Rectal smooth muscle tissue (tissue), 1 donor: ENCODE measurements around the gene NISCH.
A peak's percentile ranks its signal among the peaks of the same experiment; 100 is the strongest.

Experiments
- H3K27ac ChIP-seq: one replicate; pipeline ENCODE4 v1.7.0; 2013; ENCODE audit warnings: low read depth, low read length, inconsistent platforms
- H3K27me3 ChIP-seq: one replicate; pipeline ENCODE4 v1.7.0; 2013; ENCODE audit warnings: low read length; ENCODE audit not compliant: control insufficient read depth, insufficient read depth
- H3K36me3 ChIP-seq: one replicate; pipeline ENCODE4 v1.7.0; 2013; ENCODE audit warnings: low read length; ENCODE audit not compliant: control insufficient read depth, insufficient read depth
- H3K4me1 ChIP-seq: one replicate; pipeline ENCODE4 v1.7.0; 2013; ENCODE audit warnings: low read length; ENCODE audit not compliant: control insufficient read depth, insufficient read depth
- H3K4me3 ChIP-seq: one replicate; pipeline ENCODE4 v1.7.0; 2013; ENCODE audit warnings: low read length
- H3K9ac ChIP-seq: one replicate; pipeline ENCODE4 v1.7.0; 2013; ENCODE audit warnings: low read length

NISCH gene

DNA sequence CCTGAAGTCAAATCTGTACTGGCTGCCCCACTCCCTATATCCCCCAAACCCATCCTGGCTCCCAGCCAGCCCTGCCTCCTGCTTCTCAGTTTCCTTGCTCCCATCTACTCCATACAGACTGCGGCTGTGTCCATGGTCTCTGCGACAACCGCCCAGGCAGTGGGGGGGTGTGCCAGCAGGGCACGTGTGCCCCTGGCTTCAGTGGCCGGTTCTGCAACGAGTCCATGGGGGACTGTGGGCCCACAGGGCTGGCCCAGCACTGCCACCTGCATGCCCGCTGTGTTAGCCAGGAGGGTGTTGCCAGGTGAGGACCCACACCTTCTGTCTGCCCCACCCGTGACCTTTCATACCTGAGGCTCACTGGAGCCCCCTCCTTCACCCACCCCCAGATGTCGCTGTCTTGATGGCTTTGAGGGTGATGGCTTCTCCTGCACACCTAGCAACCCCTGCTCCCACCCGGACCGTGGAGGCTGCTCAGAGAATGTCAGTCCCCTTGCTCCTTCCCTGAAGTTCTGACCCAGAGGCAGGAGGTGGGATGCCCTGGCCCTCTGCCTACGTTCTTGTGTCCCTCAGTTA, 54.4 kb downstream of the NISCH start:
- no peaks in the 10 kb centered on the region for H3K27me3 ChIP-seq
- no peak overlapping the region for H3K27ac ChIP-seq
- no peaks in the 10 kb centered on the region for H3K36me3 ChIP-seq
- no peak overlapping the region for H3K9ac ChIP-seq
- no peak overlapping the region for H3K4me3 ChIP-seq
- no peaks in the 10 kb centered on the region for H3K4me1 ChIP-seq

DNA sequence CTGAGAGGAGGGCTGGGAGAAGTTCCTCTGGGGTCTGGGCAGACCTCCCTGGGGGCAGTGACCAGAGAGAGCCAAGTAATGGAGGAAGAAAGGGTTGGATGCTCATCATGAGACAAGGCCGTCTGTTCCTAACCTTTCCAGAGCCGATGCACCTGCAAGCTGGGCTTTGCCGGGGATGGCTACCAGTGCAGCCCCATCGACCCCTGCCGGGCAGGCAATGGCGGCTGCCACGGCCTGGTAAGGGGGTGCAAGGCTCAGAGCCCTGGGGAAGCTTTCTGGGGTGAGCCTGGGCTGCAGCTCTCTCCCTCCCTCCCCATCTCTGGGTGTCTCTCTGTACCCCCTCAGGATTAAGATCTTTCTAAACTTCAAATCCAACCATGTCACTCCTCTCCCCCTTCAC, 56.1 kb downstream of the NISCH start:
- Histone ChIP-seq H3K4me3 (no peak overlapping the region), H3K36me3 (no peaks in the 10 kb centered on the region), H3K27me3 (no peaks in the 10 kb centered on the region), H3K4me1 (no peaks in the 10 kb centered on the region), H3K27ac (no peak overlapping the region), H3K9ac (no peak overlapping the region)

- no peaks in the 10 kb centered on the region for H3K4me1 ChIP-seq
- no peaks in the 10 kb centered on the region for H3K36me3 ChIP-seq
- no peaks in the 10 kb centered on the region for H3K27me3 ChIP-seq
- H3K27ac ChIP-seq: no peak overlapping the region
- H3K9ac ChIP-seq: no peak overlapping the region
- no peak overlapping the region for H3K4me3 ChIP-seq
Measured at GRCh38 chr3:52512105-52512504, 56.7 kb downstream of the NISCH start.

DNA sequence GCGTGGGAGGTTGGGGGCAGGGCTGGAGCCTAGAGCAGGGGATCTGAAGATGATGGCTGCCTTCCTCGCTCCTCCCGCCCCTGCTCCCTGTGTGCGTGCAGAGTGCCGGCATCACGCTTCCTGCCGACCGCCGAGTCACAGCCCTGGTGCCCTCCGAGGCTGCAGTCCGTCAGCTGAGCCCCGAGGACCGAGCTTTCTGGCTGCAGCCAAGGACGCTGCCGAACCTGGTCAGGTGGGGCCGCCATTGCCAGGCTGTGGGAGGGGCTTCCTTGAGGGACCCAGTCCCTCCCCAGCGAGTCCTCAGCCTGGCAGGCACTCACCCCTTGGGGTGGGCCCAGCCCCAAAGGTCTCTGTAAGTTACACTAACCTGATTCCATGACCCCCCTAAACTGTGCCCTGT, 57.3 kb downstream of the NISCH start:
- Histone ChIP-seq H3K36me3 (no peaks in the 10 kb centered on the region), H3K27ac (no peak overlapping the region), H3K9ac (no peak overlapping the region), H3K27me3 (no peaks in the 10 kb centered on the region), H3K4me3 (no peak overlapping the region), H3K4me1 (no peaks in the 10 kb centered on the region)

GRCh38 chr3:52513281-52513680, 57.9 kb downstream of the NISCH start:
- no peaks in the 10 kb centered on the region for H3K27me3 ChIP-seq
- no peak overlapping the region for H3K4me3 ChIP-seq
- no peak overlapping the region for H3K27ac ChIP-seq
- no peaks in the 10 kb centered on the region for H3K4me1 ChIP-seq
- H3K36me3 ChIP-seq: no peaks in the 10 kb centered on the region
- no peak overlapping the region for H3K9ac ChIP-seq

GRCh38 chr3:52514576-52514975, 59.2 kb downstream of the NISCH start:
- no peaks in the 10 kb centered on the region for H3K4me1 ChIP-seq
- H3K4me3 ChIP-seq: no peak overlapping the region
- no peaks in the 10 kb centered on the region for H3K36me3 ChIP-seq
- no peaks in the 10 kb centered on the region for H3K27me3 ChIP-seq
- no peak overlapping the region for H3K27ac ChIP-seq
- no peak overlapping the region for H3K9ac ChIP-seq

- H3K9ac ChIP-seq: no peak overlapping the region
- no peaks in the 10 kb centered on the region for H3K36me3 ChIP-seq
- H3K4me3 ChIP-seq: no peak overlapping the region
Measured at GRCh38 chr3:52515192-52515591, 59.8 kb downstream of the NISCH start.

GRCh38 chr3:52516509-52517195, 61.2 kb downstream of the NISCH start:
- no peaks in the 10 kb centered on the region for H3K4me1 ChIP-seq
- no peak overlapping the region for H3K4me3 ChIP-seq
- no peaks in the 10 kb centered on the region for H3K27me3 ChIP-seq
- no peak overlapping the region for H3K27ac ChIP-seq
- H3K36me3 ChIP-seq: no peaks in the 10 kb centered on the region
- H3K9ac ChIP-seq: no peak overlapping the region

More at GRCh38 chr3:52515192-52515591, 59.8 kb downstream of the NISCH start:
- Histone ChIP-seq H3K27me3 (no peaks in the 10 kb centered on the region), H3K4me1 (no peaks in the 10 kb centered on the region), H3K27ac (no peak overlapping the region)

DNA sequence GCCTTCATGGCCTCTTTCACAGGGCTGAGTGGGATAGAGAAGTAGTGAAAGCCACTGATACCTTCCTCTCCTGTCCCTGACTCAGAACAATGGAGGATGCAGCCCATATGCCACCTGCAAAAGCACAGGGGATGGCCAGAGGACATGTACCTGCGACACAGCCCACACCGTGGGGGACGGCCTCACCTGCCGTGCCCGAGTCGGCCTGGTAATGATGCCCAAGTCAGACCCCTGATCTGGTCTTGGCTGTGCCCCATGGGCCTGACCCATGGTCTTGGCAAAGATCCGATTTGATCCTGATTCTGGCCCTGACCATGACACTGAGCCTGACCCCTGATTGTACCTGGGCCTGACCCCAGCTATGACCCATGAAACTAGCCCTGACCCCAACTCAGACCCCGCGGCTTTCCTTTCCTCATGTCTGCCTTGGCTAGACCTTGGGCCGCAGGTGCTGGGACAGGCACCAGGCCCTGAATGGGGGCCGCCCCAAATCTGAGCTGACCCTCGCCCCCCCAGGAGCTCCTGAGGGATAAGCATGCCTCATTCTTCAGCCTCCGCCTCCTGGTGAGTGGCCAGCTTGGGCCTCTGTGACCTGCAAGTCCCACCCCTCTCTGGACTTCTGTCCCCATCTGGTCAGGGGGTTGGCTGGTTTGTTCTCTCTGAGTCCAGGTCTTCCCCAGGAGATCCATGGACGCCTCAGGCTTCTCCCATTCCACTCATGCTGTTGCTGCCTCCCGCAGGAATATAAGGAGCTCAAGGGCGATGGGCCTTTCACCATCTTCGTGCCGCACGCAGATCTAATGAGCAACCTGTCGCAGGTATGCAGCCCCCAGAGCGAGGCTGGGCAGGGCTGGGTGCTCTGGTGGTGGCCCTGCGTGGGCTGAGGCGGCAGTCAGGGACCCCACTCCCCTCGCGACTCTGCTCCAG, 62.7 kb downstream of the NISCH start:
- Histone ChIP-seq H3K36me3 (no peaks in the 10 kb centered on the region), H3K27me3 (no peaks in the 10 kb centered on the region), H3K4me1 (no peaks in the 10 kb centered on the region), H3K27ac (no peak overlapping the region), H3K4me3 (peak overlapping the region; percentile 30), H3K9ac (no peak overlapping the region)

DNA sequence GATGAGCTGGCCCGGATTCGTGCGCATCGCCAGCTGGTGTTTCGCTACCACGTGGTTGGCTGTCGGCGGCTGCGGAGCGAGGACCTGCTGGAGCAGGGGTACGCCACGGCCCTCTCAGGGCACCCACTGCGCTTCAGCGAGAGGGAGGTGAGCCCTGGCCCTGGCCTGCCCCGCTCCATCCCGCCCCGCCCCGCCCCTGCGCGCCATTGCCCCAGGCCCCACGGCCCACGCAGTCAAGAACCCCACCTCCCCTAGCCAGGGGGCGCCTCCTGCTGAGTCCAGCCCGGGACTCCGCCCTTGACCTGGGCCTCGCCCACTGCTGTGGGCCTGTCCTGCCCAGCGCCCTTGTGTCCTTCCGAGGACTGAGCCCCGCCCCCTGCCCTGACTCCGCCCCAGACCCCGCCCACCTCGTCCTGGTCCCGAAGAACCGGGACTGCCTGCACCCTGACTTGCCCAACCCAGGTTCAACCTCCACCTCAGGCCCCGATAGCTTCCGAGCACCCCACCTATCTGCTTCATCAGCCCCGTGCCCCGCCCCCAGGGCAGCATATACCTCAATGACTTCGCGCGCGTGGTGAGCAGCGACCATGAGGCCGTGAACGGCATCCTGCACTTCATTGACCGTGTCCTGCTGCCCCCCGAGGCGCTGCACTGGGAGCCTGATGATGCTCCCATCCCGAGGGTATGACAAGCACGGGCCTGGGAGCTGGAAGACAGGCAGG, 63.5 kb downstream of the NISCH start:
- no peaks in the 10 kb centered on the region for H3K27me3 ChIP-seq
- no peaks in the 10 kb centered on the region for H3K4me1 ChIP-seq
- H3K9ac ChIP-seq: no peak overlapping the region
- H3K4me3 ChIP-seq: peak overlapping the region; percentile 30
- no peaks in the 10 kb centered on the region for H3K36me3 ChIP-seq
- no peak overlapping the region for H3K27ac ChIP-seq

GRCh38 chr3:52519445-52520140, 64.2 kb downstream of the NISCH start:
- Histone ChIP-seq H3K36me3 (no peaks in the 10 kb centered on the region), H3K9ac (no peak overlapping the region), H3K4me3 (no peak overlapping the region), H3K27ac (no peak overlapping the region), H3K27me3 (no peaks in the 10 kb centered on the region), H3K4me1 (no peaks in the 10 kb centered on the region)
